Tibial nerve (tissue), 3 donors: ENCODE data around the gene COMT.

Experiments used
- CTCF ChIP-seq, 5 experiments: fragments of 200-600 bp in 3 of 5; fragments of 450-650 bp in 2 of 5; sonication (generic) in 3 of 5; IDR thresholded peaks; one replicate each; pipeline ENCODE4 v1.5.1; 2016 to 2019; ENCODE audit warnings: antibody characterized with exemption in 5 of 5, mild to moderate bottlenecking in 3 of 5, moderate library complexity in 2 of 5
- POLR2A ChIP-seq, 2 donors: fragments of 450-650 bp; IDR thresholded peaks; one replicate each; pipeline ENCODE4 v1.6.1; 2017; ENCODE audit warnings: antibody characterized with exemption in 2 of 2, mild to moderate bottlenecking in 2 of 2, moderate library complexity in 2 of 2

GRCh38 chr22:19893363-19893762, 48.2 kb upstream of the COMT start:
- TF ChIP-seq CTCF (IDR thresholded peaks at IDR 0.05) (no peak), POLR2A (IDR thresholded peaks at IDR 0.05) (no peak)
